ENCODE measurements around the gene MYO1F.

Gene MYO1F

DNA sequence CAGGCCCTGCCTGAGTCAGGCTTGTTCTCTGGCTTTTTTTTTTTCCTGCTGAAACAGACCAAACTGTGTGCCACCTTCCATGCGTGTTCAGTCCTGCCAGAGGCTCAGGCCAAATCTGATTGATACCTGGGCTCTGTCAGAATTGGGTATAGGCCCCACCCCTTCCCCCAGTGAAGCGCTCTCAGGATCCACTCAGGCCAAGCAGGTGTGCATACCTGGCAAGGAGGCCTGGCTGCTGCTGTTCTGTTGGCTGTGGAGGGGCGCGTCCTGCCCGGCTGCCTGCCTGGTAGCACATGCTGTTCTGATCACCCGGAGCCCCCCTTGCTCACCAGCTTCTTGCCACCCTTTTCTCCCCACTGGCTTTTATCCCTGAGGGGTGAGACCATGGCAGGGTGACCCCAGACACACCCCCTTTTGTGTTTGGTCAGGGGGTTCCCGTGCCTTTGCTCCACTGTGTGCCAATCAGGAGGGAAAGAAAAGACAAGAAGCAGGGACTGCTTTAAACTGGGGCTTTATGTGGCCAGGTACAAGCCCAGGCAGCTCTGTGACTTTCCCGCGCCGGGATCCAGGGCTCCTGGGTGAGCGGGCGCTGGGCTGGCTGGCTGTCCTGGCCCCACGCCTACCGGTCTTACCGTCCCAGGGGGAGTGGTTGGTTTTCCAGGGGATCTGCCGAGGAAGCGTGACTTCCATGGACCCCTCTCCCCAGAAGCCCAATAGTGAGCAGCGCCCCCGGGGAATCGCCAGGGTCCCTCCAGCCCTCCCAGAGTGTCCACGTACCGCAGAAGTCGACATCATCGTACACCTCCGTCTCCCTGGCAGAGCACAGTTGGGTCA is 87.5 kb downstream of the MYO1F start:
- no peak for DNase-seq

- no peak for DNase-seq
These were observed 88.9 kb downstream of the MYO1F start for GRCh38 chr19:8488365-8488764.

DNA sequence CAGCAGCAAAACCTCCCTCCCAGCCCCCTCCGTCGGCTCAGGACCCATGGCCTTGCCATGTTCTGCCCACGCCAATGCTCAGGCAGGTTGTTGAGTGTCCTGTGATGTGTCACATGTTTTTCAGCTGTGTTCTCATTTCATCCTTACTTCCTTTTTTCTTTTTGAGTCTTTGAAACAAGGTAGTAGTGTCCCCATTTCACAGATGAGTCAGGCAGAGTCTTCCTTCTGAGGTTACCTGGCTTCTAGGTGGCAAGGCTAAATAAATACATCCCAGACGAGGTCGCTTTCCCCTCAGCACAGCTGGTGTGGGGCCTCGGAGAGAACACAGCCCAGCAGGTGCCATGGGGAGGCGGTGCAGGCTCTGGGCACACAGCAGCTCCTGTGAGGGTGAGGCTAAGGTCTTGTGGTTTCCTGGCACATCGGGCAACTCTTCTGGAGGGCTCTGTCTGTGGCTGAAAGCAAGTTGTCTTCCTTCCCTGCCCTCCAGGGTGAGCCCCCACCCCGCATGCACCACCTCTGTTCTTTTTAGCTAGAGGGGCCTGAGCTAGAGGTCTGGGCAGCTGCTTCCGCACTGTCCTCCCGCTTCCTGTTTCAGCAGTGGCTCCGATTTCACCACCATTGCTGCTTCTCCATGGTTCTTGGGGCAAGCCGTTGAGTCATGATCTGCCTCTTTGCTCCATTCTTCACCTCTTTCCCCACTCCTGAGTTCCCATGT is 89.9 kb downstream of the MYO1F start:
- DNase-seq: no peak

- no peak for DNase-seq
These were observed 90.5 kb downstream of the MYO1F start for GRCh38 chr19:8486661-8487136.

GRCh38 chr19:8485561-8486371 is 91.5 kb downstream of the MYO1F start:
- no peak for DNase-seq

DNA sequence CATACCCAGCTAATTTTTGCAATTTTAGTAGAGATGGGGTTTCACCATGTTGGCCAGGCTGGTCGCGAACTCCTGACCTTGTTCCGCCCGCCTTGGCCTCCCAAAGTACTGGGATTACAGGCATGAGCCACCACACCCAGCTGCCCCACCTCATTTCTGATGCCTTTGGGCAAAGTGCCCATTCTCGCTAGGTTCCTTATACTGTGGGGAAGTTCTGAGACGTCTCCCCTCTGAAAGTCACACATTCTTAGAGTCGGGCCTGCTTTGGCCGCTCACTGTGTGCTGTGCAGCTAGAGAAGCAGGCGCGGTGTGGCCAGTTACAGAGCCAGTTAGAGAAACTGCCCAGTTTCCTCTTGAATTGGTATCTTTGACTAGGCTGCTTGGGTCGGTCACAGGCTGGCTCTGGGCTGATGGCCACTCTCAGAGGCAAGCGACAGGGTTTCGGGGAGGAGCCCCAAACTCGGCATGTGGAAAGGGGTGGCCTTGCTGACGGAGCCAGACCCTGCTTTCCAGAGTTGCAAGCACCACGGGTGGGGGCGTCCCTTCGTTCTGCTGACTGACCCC is 92.8 kb downstream of the MYO1F start:
- no peak for DNase-seq

DNA sequence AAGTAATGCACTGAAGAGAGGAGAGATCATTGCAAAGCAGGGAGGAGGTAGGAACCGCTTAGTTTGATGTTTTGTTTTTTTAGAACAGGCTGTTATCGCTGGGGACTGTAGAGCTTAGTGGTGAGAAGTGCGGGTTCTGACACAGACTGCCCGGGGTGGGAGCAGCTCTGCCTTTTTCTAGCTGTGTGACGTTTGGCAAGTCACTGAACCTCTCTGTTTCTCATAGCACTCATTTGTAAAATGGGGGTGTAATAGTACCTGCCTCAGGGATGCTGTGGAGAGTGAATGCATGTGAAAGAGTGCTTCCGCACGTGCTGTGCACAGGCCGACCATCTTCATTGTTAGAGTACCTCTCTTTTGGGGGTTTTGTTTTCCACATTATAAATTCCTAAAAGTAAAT is 94.1 kb downstream of the MYO1F start:
- DNase-seq: no peak

DNA sequence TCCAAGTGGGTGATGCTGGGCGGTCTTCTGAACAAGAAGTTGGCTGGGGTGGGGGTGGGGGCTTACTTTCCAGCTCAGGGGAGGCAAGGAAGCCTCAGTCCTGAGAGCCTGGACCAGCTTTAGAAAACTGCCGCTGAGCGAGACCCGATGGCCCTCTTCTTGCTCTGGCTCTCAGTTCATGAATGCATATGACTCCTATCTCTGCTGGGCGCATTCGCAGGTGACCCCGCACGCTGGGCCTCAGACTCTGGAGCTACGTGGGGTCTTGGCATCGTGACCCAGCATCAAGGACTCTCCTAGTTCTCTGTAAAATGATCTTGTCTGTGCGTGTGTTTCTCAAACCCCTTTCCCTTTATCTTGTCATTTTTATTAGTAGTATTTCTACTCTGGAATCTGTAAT is 94.5 kb downstream of the MYO1F start:
- no peak for DNase-seq

- DNase-seq: no peak
These were observed 95.6 kb downstream of the MYO1F start for GRCh38 chr19:8481616-8482015.

DNA sequence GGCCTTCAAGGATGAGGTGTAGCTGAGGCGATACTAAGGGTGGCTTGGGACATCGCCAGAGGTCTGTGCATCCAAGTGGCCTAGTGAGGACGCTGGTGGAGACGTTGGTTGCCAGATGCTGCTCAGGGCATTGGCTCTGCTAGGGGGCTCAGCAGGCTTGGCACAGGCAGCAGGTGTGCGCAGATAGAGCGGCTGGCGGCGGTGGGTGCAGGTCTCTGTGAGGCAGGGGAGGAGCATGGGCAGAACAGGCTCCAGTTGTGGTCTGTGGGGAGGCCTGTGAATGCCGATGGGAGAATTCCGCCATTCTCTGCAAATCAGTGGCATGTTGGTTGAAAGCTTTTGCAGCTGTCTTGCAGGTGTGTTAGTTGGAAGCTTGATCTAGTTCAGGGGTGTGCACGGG is 96.0 kb downstream of the MYO1F start:
- no peak for DNase-seq

DNA sequence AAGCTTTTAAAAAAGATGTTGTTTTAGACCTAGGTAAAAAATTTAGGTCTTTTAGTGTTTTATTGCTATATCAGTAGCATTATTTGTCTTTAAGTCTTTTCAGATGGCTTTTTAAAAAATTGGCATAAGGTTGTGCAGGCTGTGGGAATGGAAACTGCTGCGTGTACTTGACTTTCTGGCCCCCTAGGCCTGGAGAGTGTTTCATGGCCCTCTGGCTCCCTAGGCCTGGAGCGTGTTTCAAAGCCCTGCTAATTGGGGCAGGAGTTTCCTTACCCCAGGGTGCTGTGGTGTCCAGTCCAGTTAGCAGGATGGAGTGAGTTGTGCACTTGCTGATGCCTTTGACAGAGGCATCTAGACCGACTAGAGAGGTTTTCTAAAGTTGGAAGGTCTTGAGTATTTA is 98.6 kb downstream of the MYO1F start:
- no peak for DNase-seq

GRCh38 chr19:8477889-8478288 is 99.4 kb downstream of the MYO1F start:
- no peak for DNase-seq

GRCh38 chr19:8476524-8476923 is 100.7 kb downstream of the MYO1F start:
- DNase-seq: no peak

DNA sequence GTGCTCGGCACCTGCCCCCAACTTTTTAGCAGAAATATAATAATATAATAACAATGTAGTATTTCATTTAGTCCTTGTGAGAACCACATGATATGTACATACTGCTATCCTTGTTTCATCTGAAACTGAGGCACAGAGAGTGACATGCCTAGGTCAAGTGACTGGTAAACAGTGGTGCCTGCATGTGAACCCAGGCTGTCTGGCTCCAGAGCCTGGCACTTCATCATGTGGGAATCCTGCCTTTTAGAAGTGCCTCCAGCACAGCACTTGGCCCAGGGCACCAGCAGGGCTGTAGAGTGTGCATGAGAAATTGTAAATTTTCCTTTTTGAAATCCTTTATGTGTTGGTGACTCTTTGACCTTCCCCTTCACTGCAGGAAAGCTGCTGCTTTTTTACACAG is 102.2 kb downstream of the MYO1F start:
- no peak for DNase-seq

DNA sequence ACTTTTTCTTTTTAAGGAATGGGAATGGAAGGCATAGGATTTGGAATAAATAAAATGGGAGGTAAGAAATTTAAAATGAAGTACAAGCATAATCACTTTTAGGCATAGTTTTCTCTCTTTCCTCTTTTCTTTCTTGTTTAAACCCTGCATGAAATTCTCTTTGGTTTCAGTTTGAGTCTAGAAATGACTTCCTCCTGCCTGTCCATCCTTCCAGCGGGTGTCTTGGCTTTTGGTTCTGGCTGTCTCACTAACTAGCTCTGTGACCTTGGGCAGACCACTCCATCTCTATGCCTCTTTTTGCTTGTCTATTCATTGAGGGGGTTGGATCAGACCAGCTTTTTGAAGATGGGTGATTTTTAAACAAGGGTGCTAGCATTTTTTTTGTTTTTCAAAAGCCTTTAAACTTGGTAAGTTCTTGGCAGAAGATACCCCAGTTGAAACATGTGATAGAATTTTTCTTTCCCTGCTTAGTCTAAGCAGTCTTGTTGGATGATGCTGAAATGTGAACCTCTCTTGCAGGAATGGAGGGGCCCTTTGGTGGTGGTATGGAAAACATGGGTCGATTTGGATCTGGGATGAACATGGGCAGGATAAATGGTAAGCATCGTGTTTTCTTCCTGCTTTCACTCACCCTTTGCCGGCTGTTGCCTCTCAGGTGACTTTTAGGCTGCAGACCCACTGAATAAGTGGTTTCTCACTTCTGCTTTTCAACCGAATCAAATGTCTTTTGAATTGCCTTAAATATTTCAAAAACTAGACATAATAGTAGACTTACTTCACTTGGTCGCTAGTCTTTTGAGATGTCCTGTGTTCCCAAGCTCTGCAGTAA is 103.4 kb downstream of the MYO1F start:
- no peak for DNase-seq

Measured in NCI-H2081 treated with DMSO at 0.1 percent for 48 hours (cell line).